Cardiac muscle cell (in vitro differentiated cells and primary cell): ENCODE data around the gene TXNDC11. TPM values are rescaled to one million over a fixed set of nuclear protein-coding genes. Genes with fewer than 3 reads are reported as not detected.
A peak's percentile ranks its signal among the peaks of the same experiment; 100 is the strongest.

ENCODE experiments used
- DNase-seq, 2 donors: peaks; one replicate each; pipeline versions ENCODE4 v3.0.0 to v3.0.0-alpha.2; 2010 to 2017; ENCODE audit warnings: low read depth in 1 of 2, low spot score in 1 of 2
- H3K27ac ChIP-seq: fragments of 200-600 bp; sonication (generic); 2 replicates; pipeline ENCODE4 v1.5.1; 2016
- H3K27me3 ChIP-seq: fragments of 200-600 bp; sonication (generic); 2 replicates; pipeline ENCODE4 v1.6.0; 2016; ENCODE audit warnings: control low read depth
- H3K36me3 ChIP-seq: fragments of 200-600 bp; sonication (generic); 2 replicates; pipeline ENCODE4 v1.5.1; 2016; ENCODE audit warnings: control low read depth
- H3K4me1 ChIP-seq: fragments of 200-600 bp; sonication (generic); 2 replicates; pipeline ENCODE4 v1.8.1; 2017; ENCODE audit warnings: low read depth, mild to moderate bottlenecking, mixed run types
- H3K4me3 ChIP-seq: fragments of 200-600 bp; sonication (generic); 2 replicates; pipeline ENCODE4 v1.5.1; 2016; ENCODE audit warnings: mild to moderate bottlenecking
- H3K9me3 ChIP-seq: fragments of 200-600 bp; sonication (generic); 2 replicates; pipeline ENCODE4 v1.5.1; 2017; ENCODE audit warnings: low read depth, mild to moderate bottlenecking, control low read depth
- polyA plus RNA-seq: library from polyadenylated mRNA; unstranded; fragments of >200 nt; fragmentation: Nextera tagmentation; extraction: Ambion mirVana; gene quantifications from 2 replicates; pipeline ENCODE4 v1.2.1, GENCODE V29; 2016
- total RNA-seq: library from RNA; depleted of rRNA; stranded (reverse); fragments of >200 nt; gene quantifications from 2 replicates; pipeline ENCODE4 v1.2.3, GENCODE V29; 2016
- TF ChIP-seq, protein P1 (sequence below): IDR thresholded peaks from 2 replicates; pipeline ENCODE4 v1.5.1; 2012; ENCODE audit warnings: low read depth, mild to moderate bottlenecking, low read length

Gene TXNDC11
- total and polyA plus RNA-seq, 2 experiments from 2014 or later = 26.6 to 43.0 TPM

DNA sequence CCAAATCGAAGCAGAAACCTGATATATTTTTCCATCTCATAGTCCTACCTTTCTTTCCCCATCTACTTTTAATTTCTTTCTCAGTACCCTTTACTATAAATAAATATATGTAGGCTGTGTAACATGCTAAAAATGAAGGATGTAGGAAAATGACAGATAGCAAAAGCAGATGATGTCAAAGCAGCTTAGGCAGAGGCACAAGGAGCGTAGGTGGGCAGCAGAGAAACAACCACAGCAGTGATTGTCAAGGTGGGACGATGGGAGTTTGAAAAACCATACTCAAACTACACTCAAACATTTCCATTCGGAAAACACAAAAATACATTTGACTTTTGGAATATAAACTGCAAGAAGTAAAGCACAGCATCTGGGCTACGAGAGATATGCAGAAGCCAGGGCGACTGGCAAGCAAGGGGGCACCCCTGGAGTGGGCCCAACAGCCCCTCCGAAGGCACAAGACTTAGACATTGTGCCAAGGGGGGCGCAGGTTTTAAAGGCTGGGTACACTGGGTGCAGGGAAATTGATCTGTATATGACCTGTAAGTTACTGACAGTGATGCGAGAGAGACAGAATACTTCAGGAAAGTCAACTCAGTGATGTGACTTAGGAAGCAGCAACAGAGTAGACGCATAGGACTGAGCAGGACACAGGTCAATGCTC, 43.3 kb downstream of the TXNDC11 start:
- peaks cover 35% of the 10 kb centered on the region for H3K36me3 ChIP-seq
- DNase-seq = no peak
- no peaks in the 10 kb centered on the region for H3K9me3 ChIP-seq
- no peaks in the 10 kb centered on the region for H3K27me3 ChIP-seq
- no peak overlapping the region for H3K4me3 ChIP-seq
- peaks cover 10% of the 10 kb centered on the region for H3K4me1 ChIP-seq
- TF ChIP-seq, protein P1, sequence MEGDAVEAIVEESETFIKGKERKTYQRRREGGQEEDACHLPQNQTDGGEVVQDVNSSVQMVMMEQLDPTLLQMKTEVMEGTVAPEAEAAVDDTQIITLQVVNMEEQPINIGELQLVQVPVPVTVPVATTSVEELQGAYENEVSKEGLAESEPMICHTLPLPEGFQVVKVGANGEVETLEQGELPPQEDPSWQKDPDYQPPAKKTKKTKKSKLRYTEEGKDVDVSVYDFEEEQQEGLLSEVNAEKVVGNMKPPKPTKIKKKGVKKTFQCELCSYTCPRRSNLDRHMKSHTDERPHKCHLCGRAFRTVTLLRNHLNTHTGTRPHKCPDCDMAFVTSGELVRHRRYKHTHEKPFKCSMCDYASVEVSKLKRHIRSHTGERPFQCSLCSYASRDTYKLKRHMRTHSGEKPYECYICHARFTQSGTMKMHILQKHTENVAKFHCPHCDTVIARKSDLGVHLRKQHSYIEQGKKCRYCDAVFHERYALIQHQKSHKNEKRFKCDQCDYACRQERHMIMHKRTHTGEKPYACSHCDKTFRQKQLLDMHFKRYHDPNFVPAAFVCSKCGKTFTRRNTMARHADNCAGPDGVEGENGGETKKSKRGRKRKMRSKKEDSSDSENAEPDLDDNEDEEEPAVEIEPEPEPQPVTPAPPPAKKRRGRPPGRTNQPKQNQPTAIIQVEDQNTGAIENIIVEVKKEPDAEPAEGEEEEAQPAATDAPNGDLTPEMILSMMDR = no peak
- H3K27ac ChIP-seq = peak overlapping the region; percentile 67

DNA sequence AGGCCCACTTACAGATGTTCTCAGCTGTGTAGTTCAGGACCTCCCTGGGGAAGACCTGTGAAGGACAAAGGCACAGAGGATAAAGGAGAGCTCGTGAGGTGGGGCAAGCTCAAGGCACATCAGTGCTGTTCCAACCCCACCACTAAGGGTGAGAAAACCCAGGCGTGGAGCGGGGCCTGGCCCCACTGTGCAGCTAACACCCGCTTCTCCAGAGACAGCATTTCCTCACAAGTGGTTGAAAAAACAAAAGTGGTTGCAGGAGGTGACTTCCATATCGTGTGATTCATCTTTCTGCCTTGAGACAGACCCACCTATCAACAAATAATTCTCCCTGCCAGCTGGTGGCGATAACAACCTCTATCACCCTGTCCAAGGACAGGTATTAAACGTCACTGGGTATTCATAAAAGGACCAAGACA, 44.4 kb downstream of the TXNDC11 start:
- Histone ChIP-seq H3K4me1 (peaks cover 10% of the 10 kb centered on the region), H3K27me3 (no peaks in the 10 kb centered on the region), H3K4me3 (no peak overlapping the region), H3K27ac (peak overlapping the region; percentile 67), H3K36me3 (peaks cover 35% of the 10 kb centered on the region), H3K9me3 (no peaks in the 10 kb centered on the region)
- DNase-seq = no peak
- TF ChIP-seq, protein P1 = no peak

DNA sequence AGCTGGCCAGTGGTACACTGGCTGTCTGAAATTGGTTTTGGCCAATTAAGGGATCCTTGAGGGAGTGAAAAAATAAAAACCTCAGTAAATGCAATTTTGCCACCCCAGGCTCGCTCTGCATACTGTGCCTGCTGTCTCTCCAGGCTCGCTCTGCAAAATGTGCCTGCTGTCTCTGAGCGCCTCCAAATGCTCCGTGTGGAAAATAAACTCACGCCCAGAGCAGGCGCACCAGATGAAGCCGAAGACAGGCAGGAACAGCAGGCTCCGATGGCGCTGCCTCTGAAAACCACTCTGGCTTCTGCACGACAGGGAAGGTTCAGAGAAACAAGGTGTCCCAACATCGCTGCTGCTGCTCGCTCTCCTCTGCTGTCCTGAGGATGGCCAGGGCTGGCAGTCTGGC, 45.3 kb downstream of the TXNDC11 start:
- DNase-seq = no peak
- H3K36me3 ChIP-seq = peaks cover 28% of the 10 kb centered on the region
- no peaks in the 10 kb centered on the region for H3K27me3 ChIP-seq
- H3K9me3 ChIP-seq = no peaks in the 10 kb centered on the region
- peaks cover 10% of the 10 kb centered on the region for H3K4me1 ChIP-seq
- TF ChIP-seq, protein P1 = no peak
- H3K27ac ChIP-seq = no peak overlapping the region
- H3K4me3 ChIP-seq = no peak overlapping the region

DNA sequence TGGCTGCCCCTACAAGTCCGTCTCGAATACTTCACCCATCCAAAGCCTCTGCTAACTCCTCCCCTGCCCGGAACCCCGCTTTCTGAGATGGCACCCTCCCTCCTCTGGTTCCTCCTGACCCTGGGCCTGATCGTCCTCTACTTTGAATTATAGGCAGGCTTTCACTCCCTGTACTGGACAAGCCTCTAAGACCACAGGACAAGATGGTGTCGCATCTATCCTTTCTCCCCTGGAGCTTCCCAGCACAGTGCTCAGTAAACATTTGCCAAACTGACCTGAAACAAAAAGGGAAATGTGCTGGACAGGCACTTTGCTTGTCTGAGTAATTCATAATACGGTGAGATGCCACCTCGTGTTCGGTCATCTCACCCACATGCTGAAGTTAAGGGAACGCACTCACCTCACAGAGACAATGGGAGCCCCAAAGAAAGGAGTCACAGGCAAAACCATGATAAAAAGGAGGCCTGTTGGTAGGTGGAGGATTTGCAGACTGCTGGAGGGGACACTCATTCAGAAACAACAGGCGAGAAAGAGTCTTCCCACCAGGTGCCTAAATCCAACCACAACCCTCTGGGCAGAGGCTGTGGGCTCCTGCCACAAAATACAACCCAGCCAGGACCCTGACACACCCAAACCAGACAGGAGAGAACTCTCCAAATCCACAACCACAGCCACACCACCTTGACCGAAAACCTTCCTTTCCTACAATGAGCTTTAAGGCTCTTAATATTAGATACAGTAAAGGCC, 46.2 kb downstream of the TXNDC11 start:
- Histone ChIP-seq H3K4me1 (peaks cover 10% of the 10 kb centered on the region), H3K9me3 (no peaks in the 10 kb centered on the region), H3K27me3 (no peaks in the 10 kb centered on the region), H3K4me3 (no peak overlapping the region), H3K27ac (no peak overlapping the region), H3K36me3 (peaks cover 33% of the 10 kb centered on the region)
- no peak for DNase-seq
- TF ChIP-seq, protein P1 = no peak

DNA sequence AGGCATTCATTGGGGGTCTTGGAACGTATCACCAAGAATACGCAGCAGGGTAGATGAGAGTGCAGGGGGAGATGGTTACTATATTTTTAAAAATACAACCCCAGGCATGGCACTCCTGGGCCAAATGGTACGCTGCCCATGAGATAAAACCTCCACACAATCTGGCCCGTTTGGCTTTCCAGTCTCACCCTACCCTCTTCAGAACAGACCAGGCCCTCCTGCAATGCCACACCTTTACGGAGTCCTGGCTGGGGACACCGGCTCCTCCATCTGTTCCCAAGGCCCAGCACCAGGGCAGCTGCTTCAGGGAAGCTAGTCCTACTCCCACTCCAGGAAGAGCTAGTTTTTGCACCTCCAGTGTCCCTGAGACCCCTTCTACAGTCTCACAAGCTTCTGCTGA, 50.0 kb downstream of the TXNDC11 start:
- no peaks in the 10 kb centered on the region for H3K9me3 ChIP-seq
- H3K4me1 ChIP-seq = no peaks in the 10 kb centered on the region
- no peaks in the 10 kb centered on the region for H3K27me3 ChIP-seq
- H3K36me3 ChIP-seq = peaks cover 49% of the 10 kb centered on the region
- H3K4me3 ChIP-seq = no peak overlapping the region
- TF ChIP-seq, protein P1 = no peak
- H3K27ac ChIP-seq = no peak overlapping the region
- no peak for DNase-seq
